GM19238 (cell line): ENCODE data around the gene TTC34.
A peak's percentile ranks its signal among the peaks of the same experiment; 100 is the strongest.

Experiments
- DNase-seq: peaks from one replicate; pipeline ENCODE4 v3.0.0; 2011; ENCODE audit warnings: low spot score; ENCODE audit not compliant: insufficient read length

TTC34 gene

DNA sequence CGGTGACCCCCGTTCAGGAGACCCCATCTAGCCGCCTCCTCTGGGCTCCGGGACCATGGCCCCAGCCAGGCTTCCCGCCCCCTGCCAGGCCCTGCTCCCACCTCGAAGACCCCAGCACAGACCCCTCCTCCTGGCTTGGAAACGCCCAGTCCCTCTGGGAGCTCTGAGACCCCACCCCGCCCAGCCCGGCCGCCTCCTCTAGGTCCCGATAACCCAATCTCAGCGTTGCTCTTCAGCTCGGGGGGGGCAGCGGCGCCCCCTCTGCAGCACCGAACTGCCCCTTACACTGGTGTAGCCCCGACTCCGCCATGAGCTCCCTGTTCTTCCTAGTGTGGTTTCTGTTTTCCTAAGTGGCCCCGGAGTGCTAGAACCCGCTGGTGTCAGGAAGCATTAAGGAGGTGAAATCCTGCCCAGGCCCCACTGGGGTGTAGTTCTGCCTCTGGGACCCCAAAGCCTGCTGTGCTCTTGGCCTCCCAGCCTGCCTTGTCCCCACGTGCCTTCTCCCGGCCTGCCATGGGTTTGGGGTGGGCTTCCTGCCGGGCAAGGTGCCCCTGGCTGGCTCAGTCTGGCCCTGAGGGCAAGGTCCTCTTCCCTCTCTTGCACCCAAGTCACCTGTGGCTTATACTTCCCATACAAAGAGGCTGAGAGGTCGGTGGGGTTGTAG is 157.9 kb downstream of the TTC34 start:
- no peak for DNase-seq

DNA sequence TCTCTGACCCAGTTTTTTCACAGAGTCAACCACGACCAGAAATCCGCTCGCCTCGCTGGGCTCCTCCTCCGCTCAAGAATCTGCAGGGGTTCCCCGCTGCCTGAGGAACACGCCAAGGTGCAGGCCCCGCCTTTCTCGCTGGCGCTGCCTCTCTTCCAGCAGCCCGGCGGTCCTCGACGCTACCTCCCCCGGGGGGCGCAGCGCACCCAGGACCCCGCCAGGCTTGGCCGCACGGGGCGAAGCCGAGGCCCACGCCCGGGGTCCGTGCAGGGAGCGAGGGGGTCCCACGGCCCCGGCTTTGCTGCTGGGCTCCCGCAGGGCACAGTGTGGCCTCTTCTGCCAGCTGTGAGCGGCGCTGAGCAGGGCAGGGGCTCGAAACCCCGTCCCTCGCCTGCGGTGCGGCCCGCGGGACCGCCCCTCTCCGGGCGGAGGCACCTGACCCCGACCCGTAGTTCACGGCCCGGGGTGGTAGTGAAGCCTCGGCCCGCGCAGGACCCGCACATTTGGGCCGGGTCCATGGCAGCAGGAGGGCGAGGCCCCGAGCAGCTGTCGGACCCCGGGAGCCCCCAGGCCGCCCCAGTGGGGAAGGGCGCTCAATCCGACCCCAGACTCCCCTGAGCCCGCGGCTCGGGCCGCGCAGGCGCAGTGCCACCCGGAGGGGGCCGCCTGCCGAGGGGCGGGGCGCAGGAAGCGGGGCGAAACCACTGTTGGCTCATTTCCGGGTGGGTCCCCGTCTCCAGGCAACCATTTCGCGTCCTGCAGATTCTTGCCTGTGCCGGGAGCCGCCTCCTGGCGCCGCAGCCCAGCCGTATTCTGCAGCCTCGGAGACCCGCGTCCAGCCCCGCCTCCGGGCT is 158.7 kb downstream of the TTC34 start:
- peak; percentile 100 for DNase-seq

DNA sequence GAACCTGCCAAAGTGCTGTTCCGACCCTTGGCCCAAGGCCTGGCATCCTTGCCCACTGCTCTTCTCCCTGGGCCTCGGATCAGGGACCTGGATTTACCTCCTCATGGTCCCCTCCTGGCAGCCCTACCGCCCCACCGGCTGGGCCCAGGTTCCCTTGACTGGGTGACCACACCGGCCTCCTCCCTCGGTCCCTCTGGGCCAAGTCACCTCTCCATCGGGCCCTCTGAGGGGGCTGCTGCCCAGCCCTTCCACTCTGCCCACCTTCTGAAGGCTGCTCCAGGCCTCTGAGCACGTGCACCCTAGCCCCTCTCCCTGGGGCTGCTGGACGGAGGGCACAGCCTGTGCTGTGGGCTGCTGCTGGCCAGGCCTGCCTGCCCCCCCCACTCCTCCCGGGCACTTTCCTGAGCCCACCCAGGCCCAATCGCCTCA is 159.3 kb downstream of the TTC34 start:
- DNase-seq: no peak

DNA sequence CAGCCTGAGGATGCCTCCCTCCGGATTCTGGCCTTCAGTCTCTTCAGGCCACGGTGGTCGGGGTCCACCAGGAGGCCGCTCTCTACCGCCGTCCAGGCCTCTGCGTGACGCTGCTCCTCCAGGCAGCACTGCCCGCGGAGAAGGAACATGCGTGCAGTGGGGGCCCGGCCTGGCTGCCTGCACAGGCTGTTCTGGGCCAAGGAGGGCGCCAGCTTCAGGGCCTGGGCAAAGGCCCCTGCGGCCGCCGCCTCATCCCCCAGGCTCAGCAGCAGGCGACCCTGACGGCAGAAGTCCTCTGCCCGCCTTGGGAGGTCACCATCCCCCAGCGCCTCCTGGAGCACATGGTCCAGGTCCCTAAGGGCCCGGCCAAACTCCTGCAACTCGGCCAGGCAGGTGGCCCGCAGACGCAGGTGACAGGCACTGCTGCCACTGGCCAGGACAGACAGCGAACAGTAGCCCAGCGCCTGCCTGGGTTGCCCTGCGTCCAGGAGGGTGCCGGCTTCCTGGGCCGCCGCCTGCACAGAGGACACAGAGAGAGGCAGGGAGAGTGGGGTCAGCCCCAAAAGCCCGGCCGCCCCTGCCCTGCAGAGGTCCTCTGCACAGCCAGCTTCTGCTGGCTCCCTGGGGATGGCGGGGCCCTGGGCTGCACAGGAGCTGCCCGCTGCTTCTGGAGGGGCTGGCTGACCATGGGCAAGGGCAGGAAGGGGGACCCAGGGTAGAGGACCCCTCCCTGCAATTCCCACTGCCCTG is 159.9 kb downstream of the TTC34 start:
- no peak for DNase-seq

DNA sequence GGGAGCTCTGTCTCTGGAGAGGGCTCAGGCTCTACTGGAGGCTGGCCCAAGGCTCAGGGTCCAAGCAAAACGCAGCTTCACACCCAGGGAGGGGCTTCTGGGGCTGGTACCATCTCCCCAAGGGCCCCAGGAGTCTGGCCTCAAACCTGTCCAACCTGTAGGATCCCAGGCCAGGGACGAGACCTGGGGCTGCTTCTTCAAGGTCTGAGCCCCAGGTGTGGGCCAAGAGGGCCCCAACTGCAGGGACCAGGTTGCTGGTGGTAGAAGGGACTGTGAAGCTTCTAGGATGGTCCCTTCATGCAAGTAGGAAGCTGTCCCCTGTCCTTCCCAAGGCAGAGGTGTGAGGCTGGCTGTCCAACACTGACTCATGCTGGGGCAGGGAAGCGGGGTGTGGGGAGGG is 160.9 kb downstream of the TTC34 start:
- no peak for DNase-seq

DNA sequence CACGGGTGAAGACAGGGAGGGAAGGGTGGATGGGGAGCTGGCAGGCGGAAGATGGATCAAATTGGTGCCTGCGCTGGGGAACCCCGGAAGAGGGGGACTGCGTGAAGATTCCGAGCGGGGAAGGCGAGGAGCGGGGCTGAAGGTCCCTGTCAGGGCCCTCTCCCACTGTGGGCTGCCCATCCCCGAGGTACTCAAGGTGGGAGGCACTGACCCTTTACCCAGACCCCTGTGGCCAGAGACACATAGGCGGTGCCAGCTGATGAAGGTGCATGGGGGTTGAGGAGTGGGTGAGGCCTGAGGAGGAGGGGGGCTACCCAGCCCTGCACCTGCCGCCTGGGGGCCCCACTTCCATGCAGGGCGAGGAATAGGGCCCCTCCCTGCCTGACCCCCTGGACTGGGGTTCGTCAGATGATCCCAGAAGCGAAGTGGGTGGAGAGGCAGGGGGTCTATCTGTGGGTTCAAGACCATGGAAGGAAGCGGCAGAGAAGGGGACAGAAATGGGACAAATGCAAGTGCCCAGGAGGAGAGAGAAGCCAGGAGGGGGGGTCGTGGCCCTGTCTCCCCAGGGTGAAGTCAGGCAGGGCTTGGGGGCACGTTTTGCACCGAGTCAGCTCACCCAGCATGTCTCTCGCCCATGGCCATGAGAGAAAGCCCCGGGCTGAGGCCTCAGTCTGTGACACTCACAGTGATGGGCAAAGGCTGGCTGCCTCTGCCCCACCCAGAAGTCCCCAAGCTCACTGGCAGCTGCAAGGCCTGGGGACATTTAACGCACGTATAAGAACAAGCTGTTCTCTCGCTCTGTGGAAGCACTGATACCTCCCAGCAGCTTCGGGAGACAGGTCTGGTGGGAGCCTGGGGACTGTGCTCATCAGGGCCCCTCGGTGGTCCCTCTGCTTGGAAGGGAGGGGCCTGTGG is 161.6 kb downstream of the TTC34 start:
- no peak for DNase-seq

DNA sequence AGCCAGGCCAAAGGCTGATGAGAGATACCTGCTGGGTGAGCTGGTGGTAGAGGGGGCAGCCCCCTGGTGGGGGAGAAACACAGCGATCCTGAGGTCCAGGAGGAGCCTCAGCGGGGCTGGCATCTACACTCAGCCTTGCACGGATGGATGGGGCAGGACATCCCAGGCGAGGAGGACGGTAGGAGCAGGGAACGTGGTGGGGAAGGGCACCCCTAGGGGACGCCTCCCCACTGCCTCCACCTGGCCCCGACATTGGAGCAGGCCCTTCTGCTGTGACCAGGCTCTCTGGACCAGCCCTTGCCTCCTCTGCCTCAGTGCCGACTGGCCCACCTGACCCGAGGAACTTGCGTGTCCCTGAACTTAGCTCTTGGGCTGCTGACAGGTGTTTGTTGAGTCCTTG is 162.3 kb downstream of the TTC34 start:
- no peak for DNase-seq

DNA sequence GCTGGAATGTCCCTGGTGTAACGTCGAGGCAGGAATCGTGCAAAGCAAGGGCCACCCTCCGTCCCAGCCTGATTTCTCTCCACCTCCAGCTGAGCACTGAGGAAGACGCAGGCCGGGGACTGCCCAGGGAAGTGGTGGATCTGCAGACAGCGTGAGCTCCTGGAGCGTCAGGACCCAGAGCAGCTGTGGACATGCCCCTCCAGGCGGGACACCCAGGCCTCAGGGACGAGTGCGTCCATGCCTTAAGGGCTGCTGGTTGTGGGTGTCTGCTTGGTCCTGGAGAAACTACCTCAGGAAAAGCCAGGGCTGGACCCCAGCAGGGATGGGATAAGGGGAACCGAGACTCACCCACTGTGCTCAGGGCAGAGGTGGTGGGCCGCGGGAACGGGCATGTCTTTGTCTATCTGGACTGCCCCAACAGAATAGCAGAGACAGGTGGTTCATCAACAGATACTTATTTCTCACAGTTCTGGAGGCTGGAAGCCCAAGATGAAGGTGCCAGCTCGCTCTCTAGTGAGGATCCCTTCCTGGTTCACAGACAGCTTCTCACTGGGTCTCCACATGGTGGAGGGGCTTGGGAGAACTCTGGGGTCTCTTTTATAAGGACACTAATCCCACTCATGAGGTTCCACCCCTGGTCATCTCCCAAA is 162.9 kb downstream of the TTC34 start:
- DNase-seq: no peak

DNA sequence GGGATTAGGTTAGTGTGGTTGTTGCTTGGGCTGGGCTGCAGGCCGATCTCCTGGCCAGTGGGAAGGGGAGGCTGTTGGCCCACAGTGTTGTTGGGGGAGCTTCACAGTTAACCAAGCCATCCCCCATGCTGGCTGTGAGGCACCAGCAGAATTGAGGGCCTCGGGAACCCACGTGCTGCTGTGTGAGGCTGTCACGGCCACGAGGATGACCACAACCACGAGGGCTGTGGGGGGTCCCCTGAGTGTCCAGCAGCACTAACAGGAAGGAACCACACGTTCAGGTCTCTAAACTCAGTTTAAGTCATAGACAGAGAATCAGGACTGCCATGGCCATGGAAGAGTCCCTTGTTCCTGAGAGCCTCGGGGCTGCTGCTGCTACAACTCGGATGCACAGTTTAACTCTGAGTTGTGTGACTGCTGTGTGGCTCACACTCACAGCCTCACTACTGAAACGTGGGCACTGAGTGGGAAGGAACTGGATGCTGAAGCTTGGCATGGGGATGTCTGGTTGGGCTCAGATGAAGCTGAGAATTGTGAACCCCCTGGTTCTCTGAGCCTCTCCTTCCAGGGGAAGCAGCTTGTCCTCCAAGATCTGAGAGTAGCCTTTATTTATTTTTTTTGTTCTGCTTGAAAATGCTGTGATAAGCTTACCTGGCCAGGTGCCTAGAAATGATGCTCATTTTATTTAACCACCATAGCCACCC is 163.9 kb downstream of the TTC34 start:
- no peak for DNase-seq

DNA sequence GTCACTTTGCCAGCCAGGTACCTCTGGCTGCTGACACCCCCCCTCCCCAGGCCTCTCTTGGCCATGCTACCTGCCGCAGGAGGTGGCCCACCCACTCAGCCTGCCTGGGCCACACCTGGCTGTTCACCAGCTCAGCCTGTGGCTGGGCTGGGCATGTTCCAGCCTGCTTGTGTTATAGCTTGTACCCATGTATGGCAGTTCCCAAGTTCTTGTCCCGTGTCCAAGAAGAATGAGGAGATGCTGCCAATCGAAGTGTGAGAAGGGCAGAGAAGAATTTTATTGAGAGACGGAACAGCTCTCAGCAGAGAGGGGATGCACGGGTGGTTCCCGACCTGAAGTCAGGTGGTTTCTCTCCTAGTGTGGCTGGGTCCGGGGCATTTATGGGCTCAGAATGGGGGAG is 164.8 kb downstream of the TTC34 start:
- no peak for DNase-seq

DNA sequence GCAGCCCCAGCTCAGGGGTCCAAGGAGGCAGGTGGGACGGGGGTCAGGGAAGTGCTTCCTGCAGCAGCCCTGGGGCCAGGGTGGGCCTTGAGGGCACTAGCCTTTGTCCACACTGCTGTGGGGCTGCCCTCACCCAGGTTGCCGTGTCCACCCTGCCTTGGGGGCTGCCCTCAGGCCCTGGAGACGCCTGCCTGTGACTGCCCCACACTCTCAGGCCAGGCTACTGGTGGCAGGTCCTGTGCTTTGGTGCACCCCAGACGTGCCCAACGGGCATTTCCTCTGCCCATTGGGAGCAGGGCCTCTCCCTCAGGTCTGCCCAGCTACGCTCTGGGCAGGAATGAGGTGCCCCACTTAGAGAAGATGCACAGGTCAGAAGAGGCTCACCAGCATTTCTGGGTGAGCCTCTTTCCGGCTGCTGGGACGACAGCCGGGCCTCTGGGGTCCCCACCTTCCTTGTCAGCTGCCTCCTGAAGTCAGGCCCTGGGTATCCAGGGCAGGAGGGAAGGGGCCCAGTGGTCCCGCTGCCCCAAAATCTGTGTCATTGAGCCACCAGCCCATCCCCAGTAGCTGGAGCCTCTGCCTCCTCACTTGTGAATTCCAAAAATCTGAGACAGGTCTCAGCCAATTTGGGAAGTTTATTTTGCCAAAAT is 166.0 kb downstream of the TTC34 start:
- DNase-seq: no peak

DNA sequence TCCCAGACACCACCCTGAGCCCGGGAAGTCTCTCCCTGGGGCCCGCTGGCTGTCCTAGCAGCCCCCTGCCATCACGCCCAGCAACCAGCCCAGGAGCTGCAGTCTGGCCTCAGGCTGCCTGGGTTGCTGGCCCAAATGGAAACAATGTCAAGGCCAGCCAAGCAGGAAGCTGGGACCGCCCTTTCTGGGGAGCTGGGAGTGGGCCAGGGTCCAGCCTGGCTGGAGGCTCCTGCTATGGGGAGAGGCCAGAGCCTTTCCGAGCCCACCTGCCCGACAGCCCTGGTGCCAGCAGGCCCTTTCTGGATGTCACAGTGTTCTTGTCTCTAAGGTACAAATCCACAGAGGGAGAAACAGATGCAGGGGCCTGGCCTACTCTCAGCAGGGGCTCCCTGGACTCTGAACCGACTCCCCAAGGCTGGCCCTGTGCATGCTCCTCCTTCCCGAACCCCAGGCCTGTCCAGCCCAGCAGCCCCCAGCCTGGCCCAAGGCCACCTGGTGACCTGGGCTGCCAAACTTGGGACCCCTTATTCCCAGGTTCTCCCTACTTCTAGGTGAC is 167.5 kb downstream of the TTC34 start:
- DNase-seq: no peak

DNA sequence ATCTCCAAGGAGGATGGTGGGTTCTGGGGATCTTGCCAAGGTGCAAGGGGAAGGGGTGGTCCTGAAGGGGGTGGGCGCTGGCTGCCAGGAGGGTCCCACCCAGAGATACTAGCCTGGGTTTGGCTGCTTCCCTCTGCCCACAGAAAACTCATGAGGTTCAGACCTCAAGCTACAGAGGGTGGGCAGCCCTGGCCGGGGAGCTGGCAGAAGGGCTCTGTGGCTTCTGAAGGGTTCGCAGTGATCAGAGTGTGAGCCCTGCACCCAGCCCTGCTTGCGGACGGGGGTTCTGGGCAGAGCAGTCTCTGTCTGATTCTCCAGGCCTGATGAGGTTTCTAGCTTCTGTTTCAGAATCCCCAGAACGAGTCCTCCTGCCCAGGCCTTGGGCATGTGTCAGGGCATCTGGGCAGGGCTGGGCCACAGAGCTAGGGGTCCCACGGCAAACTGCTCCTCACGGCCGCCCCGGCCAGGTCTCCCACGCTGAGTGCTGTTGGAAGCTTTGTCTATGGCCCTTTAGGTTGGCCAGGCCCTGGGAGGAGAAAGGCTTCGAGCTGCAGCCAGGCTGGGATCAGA is 168.0 kb downstream of the TTC34 start:
- DNase-seq: no peak

DNA sequence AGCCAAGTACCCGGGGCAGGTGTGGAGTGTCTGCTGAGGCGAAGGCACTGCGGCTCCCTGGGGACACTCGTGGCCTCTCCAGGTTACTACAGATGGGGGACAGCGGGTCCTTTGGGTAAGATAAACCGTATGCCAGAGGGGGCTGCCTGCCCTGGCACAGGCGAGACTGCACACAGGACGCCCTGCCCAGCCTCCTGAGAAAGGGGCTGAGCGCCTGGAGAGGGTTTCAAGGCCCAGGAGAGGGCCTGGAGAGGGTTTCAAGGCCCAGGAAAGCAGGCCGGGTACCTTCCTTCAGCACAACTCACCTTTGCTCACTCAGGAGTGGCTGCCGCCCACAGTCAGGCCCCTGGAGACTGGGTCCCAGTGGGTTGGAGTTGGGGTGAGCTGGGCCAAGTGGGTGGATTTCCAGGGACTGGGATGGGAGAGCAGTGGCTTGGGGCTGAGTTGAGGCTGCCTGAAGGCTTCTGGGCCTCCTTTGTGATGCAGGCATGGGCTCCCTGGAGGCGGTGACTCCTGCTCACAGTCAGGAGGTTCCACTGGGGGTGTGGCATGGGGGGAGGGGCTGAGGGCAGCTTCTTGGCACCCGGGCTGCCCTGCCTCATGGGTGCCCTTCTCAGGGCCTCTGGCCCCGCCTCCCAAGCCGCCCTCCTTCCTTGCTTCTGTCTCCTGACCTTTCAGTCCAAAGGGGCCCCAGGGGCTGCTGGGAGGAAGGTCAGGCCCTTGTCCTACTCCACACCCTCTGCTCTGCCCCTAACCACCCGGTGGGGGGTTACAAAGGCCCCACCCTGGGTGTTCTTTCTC is 168.7 kb downstream of the TTC34 start, which contains the start of gene MMEL1:
Gene MMEL1, minus strand, starts transcription at position 456 of the 801 bp plus-strand sequence. CDS start 3,532 bp downstream, outside the sequence.
- no peak for DNase-seq

DNA sequence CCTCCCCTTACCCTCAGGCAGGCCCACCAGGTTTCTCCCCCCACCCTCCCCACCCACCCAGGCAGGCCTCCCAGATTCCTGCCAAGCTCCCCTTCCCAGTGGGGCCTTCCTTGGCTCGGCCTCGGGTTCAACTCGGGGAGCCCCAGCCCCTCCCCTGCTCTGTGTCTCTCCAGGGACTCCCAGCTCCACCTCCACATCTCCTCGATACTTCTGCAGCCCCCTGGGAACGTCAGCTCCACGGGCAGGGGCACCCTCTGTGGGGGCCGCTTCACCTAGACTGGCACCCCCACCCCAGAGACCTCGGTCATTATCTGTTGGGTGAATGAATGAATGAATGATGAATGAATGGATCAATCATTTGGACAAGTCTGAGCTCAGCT is 169.5 kb downstream of the TTC34 start:
- no peak for DNase-seq

DNA sequence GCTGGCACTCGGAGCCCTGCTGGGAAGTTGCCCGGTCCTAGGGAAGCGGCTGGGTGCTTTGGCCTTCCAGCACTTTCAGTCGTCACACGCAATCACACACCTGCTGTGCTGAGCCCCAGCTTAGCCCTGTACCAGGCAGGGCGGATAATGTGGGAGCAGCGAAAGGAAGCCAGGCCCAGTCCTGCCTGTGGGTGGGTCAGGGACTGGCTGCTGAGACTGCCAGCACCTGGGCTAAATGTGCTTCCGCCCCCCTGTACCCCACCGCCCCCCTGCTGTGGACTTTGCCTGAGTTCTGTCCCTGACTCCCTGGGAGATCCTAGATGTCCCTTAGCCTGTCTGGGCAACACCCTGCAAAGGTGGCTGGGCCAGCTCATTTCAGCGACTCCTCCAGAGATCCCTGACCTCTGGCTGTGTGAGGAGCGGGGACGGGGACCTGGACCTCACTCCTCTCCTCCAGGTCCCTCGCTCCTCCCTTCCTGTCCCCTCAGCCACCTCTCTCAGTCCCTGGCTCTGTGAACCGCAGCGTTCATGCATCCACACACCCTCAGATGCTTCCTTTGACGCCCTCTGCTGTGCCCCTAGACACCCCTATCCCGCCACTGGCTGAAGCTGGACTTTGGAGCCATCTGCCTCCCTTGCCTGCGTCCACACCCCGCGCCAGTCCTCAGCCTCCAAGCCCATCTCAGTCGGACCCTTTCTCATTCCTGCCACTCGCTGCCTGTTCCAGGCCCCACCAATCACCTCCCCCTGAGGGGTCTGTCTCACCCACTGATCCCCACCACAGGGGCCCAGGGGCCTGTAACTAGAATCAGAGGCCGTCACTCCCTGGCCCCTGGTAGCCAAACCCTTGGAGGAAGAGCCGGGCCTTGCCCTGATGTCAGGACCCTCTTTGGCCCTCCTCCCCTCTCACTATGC is 170.1 kb downstream of the TTC34 start:
- DNase-seq: no peak
